Testis (tissue), 3 donors: ENCODE measurements around the gene STK24. TPM values are rescaled to one million over a fixed set of nuclear protein-coding genes. Genes with fewer than 3 reads are reported as not detected.

ENCODE experiments used
- DNase-seq: peaks from one replicate; pipeline ENCODE4 v3.0.0-alpha.2; 2019
- H3K27ac ChIP-seq, 2 donors: fragments of 200-600 bp; sonication (generic); one replicate each; pipeline ENCODE4 v1.5.1; 2019
- H3K27me3 ChIP-seq: fragments of 200-600 bp; sonication (generic); one replicate; pipeline ENCODE4 v1.5.1; 2019
- H3K36me3 ChIP-seq: fragments of 200-600 bp; sonication (generic); one replicate; pipeline ENCODE4 v1.5.1; 2017; ENCODE audit warnings: low read depth; ENCODE audit errors: missing control alignments
- H3K4me1 ChIP-seq: fragments of 200-600 bp; sonication (generic); one replicate; pipeline ENCODE4 v1.5.1; 2019
- H3K4me3 ChIP-seq, 2 donors: fragments of 200-600 bp; sonication (generic); one replicate each; pipeline ENCODE4 v1.5.1; 2017 to 2019
- H3K9me3 ChIP-seq: fragments of 200-600 bp; sonication (generic); one replicate; pipeline ENCODE4 v1.5.1; 2017
- POLR2A ChIP-seq: fragments of 450-650 bp; IDR thresholded peaks from one replicate; pipeline ENCODE4 v1.6.1; 2017; ENCODE audit warnings: antibody characterized with exemption, mild to moderate bottlenecking, moderate library complexity
- WGBS, 2 donors: methylation state at CpG; one replicate each; pipeline ENCODE4 v1.1.5; 2018; 5-methylcytosine and 5-hydroxymethylcytosine counted together
- intact Hi-C: fragments of 100-400 bp; cut with DNase I; formaldehyde crosslinking; loops from one replicate; pipeline ENCODE4 v1.15.1; 2023; ENCODE audit warnings: low total_unique reads
- polyA plus RNA-seq: library from polyadenylated mRNA; stranded (reverse); fragments of 350-450 nt; fragmentation: Illumina TruSeq; extraction: RNeasy Lipid Tissue Mini Kit (QIAGEN cat#74804); gene quantifications from one replicate; pipeline ENCODE4 v1.2.3, GENCODE V29; 2014; ENCODE audit warnings: low read depth, low replicate concordance; ENCODE audit not compliant: insufficient read depth
- total RNA-seq, 2 donors: library from RNA; depleted of rRNA; stranded (reverse); fragments of >200 nt; gene quantifications; one replicate each; pipeline ENCODE4 v1.2.3, GENCODE V29; 2016
- TF ChIP-seq, protein P1 (sequence below), 3 experiments: fragments of 450-650 bp in 2 of 3; fragments of 200-600 bp in 1 of 3; sonication (generic) in 1 of 3; IDR thresholded peaks; one replicate each; pipeline ENCODE4 v1.5.1; 2016 to 2019; ENCODE audit warnings: antibody characterized with exemption in 3 of 3, mild to moderate bottlenecking in 2 of 3, moderate library complexity in 1 of 3

The STK24 gene
- total and polyA plus RNA-seq, 3 donors from 2014 or later, result 97.4 to 172 (median 151) TPM

DNA sequence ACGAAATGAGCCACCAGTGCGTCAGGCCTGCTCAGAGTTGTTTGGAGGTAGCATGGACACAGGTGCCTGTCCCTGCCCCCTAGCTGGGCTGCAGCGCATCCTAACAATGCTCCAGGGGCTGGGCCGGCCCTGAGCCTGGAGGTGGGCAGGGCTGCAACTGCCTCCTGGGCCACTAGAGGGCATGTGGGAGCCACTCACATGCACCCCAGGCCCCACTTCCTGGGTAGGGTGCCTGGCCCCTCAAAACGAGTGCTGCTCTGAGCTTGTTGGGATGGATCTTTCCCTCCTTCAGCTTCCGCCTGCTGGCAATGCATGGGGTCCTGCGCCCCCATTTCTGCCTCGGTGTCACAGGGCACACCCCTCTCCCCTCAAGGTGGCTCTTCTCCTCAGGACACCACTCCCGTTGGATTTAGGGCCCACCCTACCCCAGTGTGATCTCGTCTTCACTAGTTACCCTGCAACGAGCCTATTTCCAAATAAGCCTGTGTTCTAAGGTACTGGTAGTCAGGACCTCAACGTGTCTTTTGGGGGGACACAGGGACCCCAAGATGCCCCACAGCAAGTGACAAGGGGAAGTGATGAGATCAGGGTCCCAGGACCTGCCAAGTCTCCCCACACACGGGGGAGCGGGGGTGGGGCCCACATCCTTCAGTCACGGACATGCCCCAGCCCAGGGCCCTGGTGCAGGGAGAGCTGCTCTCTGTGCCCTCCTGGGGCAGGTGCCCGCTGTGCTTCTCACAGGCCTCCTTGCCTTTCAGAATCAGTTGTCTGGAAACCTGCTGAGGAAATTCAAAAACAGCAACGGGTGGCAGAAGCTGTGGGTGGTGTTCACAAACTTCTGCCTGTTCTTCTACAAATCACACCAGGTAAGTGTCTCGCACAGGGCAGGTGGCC lies 131.3 kb downstream of the STK24 start:
- 28 to 41% methylated on average over 13 to 18 of the region's 18 CpGs for WGBS, 2 donors
- Histone ChIP-seq H3K9me3 (no peaks in the 10 kb centered on the region), H3K4me1 (peaks cover 5% of the 10 kb centered on the region), H3K27me3 (no peaks in the 10 kb centered on the region), H3K4me3 (no peak overlapping the region), H3K27ac (peak overlapping the region in 1 of 2 donors; percentile 39), H3K36me3 (no peaks in the 10 kb centered on the region)
- no peak for TF ChIP-seq POLR2A
- TF ChIP-seq, protein P1, sequence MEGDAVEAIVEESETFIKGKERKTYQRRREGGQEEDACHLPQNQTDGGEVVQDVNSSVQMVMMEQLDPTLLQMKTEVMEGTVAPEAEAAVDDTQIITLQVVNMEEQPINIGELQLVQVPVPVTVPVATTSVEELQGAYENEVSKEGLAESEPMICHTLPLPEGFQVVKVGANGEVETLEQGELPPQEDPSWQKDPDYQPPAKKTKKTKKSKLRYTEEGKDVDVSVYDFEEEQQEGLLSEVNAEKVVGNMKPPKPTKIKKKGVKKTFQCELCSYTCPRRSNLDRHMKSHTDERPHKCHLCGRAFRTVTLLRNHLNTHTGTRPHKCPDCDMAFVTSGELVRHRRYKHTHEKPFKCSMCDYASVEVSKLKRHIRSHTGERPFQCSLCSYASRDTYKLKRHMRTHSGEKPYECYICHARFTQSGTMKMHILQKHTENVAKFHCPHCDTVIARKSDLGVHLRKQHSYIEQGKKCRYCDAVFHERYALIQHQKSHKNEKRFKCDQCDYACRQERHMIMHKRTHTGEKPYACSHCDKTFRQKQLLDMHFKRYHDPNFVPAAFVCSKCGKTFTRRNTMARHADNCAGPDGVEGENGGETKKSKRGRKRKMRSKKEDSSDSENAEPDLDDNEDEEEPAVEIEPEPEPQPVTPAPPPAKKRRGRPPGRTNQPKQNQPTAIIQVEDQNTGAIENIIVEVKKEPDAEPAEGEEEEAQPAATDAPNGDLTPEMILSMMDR (IDR thresholded peaks at IDR 0.05), result peak; percentile 85 to 93 (median 92)
- peak; percentile 77 for DNase-seq
- intact Hi-C loops, result no loop called here

DNA sequence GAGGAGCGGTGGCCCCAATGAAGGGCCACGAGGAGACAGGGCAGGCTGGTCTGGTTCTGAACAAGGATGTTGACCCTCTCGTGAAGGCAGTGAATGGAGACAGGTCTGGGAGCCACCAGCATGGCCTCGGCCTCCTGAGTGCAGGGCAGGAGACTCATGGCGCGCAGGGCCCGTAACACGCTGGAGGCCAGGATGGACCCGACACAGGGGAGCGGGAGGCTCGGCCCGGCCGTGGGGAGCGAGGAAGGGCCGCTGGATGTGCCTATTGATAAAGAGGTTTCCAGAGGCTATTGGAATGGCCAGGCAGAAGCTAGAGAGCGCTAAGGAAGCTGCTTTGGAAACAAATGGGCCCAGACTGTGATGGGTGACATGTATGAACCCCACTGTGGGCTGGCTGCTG lies 132.5 kb downstream of the STK24 start:
- no peaks in the 10 kb centered on the region for H3K4me1 ChIP-seq
- H3K27ac ChIP-seq, result no peak overlapping the region
- no peak overlapping the region for H3K4me3 ChIP-seq
- intact Hi-C loops, result loop anchor here (5.0 kb wide), 1 partner anchor 213 kb away; no protein-coding TSS in a partner anchor
- no peak for TF ChIP-seq POLR2A
- TF ChIP-seq, protein P1 (IDR thresholded peaks at IDR 0.05), result no peak
- H3K9me3 ChIP-seq, result no peaks in the 10 kb centered on the region
- DNase-seq, result no peak
- H3K27me3 ChIP-seq, result no peaks in the 10 kb centered on the region
- H3K36me3 ChIP-seq, result no peaks in the 10 kb centered on the region
- WGBS, 2 donors, result 90 to 93% methylated on average over 16 of the region's 16 CpGs

DNA sequence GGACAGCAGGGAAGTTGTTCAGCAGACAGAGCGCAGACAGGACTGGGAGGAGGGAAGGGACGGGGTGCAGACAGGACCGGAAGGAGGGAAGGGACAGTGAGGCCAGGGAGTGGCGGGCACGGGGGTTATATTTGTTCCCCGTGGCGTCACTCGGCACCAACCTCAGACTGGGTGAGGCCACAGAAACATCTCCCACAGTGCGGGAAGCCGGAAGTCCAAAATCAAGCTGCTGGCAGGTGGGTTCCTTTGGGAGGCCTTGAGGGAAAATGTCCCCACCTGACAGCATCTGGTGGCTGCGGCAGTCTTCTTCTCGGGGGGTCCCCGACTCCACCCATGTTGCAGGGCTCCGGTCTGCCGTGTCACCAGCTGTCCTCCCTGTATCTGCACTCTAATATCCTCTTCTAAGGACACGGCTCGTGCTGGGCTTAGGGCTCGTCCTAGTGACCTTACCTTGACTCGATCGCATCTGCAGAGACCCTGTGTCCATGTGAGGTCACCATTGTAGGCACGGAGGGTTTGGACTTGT lies 133.0 kb downstream of the STK24 start:
- no peaks in the 10 kb centered on the region for H3K9me3 ChIP-seq
- H3K4me3 ChIP-seq, result no peak overlapping the region
- H3K27ac ChIP-seq, result no peak overlapping the region
- WGBS, 2 donors, result 86 to 91% methylated on average over 19 to 21 of the region's 21 CpGs
- H3K4me1 ChIP-seq, result no peaks in the 10 kb centered on the region
- H3K27me3 ChIP-seq, result no peaks in the 10 kb centered on the region
- no peaks in the 10 kb centered on the region for H3K36me3 ChIP-seq
- no peak for DNase-seq
- TF ChIP-seq POLR2A, result no peak
- TF ChIP-seq, protein P1 (IDR thresholded peaks at IDR 0.05), result no peak
- intact Hi-C loops, result loop anchor here (5.0 kb wide), 1 partner anchor 213 kb away; no protein-coding TSS in a partner anchor

GRCh38 chr13:98443329-98443728 lies 133.6 kb downstream of the STK24 start:
- H3K9me3 ChIP-seq, result no peaks in the 10 kb centered on the region
- H3K4me3 ChIP-seq, result no peak overlapping the region
- no peaks in the 10 kb centered on the region for H3K4me1 ChIP-seq
- intact Hi-C loops, result loop anchor here (5.0 kb wide), 1 partner anchor 214 kb away; no protein-coding TSS in a partner anchor
- TF ChIP-seq, protein P1 (IDR thresholded peaks at IDR 0.05), result no peak
- no peak for TF ChIP-seq POLR2A
- H3K27ac ChIP-seq, result no peak overlapping the region
- H3K27me3 ChIP-seq, result no peaks in the 10 kb centered on the region
- 88 to 97% methylated on average over 5 to 11 of the region's 11 CpGs for WGBS, 2 donors
- no peaks in the 10 kb centered on the region for H3K36me3 ChIP-seq
- DNase-seq, result no peak
